Skeletal muscle cell (primary cell): ENCODE results near the gene CYP39A1.

Experiments used
- DNase-seq: peaks from one replicate; pipeline ENCODE4 v3.0.0-alpha.2; 2010; ENCODE audit warnings: low read depth
- H3K4me3 ChIP-seq: 2 replicates; pipeline ENCODE4 v1.5.1; 2011; ENCODE audit warnings: low read depth, mild to moderate bottlenecking, control low read depth, low read length, moderate library complexity

Gene CYP39A1

GRCh38 chr6:46652603-46653438, at the start of gene CYP39A1, which contains the start of gene SLC25A27:
CYP39A1 (minus strand) TSS chr6:46652818; CDS start chr6:46652582, 236 bp downstream.
SLC25A27 (plus strand) TSS chr6:46652975; CDS start chr6:46653193, 218 bp downstream.
- DNase-seq, result peak; percentile 25
- peak within 1 kb of the TSS; percentile 91 for H3K4me3 ChIP-seq

GRCh38 chr6:46699970-46700369, 47.4 kb upstream of the CYP39A1 start:
- DNase-seq, result no peak
- no peak overlapping the region for H3K4me3 ChIP-seq

- no peak for DNase-seq
Observed at GRCh38 chr6:46690911-46691451, 38.4 kb upstream of the CYP39A1 start.

GRCh38 chr6:46690141-46690755, 37.6 kb upstream of the CYP39A1 start:
- H3K4me3 ChIP-seq, result no peak overlapping the region
- no peak for DNase-seq

More at GRCh38 chr6:46690911-46691451, 38.4 kb upstream of the CYP39A1 start:
- H3K4me3 ChIP-seq, result no peak overlapping the region

DNA sequence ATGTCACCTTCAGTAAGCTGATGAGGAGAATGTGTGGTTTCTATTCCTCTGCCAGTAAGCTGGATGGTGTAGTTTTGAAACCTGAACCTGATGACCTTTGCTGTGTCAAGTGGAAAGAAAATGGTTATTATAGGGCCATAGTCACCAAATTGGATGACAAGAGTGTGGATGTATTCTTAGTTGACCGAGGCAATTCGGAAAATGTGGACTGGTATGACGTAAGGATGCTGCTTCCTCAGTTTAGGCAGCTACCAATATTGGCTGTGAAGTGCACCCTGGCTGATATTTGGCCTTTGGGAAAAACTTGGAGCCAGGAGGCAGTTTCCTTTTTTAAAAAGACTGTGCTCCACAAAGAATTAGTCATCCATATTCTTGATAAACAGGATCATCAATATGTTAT, 37.0 kb upstream of the CYP39A1 start:
- DNase-seq, result no peak
- no peak overlapping the region for H3K4me3 ChIP-seq

- H3K4me3 ChIP-seq, result no peak overlapping the region
- DNase-seq, result no peak
Observed at GRCh38 chr6:46688966-46689335, 36.3 kb upstream of the CYP39A1 start.

DNA sequence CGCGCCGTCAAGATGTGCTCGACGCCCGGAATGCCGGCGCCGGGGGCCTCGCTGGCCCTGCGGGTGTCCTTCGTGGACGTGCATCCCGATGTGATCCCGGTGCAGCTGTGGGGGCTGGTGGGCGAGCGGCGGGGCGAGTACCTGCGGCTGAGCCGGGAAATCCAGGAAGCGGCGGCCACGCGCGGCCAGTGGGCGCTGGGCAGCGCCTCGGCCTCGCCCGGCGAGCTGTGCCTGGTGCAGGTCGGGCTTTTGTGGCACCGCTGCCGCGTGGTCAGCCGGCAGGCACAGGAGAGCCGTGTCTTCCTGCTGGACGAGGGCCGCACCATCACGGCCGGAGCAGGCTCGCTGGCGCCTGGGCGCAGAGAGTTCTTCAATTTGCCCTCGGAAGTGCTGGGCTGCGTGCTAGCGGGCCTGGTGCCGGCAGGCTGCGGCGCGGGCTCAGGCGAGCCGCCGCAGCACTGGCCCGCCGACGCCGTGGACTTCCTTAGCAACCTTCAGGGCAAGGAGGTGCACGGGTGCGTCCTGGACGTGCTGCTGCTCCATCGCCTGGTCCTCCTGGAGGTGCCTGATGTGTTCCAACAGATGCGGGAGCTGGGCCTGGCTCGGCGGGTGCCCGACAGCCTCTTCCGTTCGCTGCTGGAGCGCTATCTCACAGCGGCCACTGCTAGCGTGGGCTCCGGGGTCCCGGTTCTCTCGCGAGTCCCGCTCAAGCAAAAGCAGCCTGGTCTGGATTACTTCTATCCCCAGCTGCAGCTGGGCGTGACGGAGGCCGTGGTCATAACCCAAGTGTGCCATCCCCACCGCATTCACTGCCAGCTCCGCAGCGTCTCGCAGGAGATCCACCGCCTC, 35.7 kb upstream of the CYP39A1 start:
- no peak overlapping the region for H3K4me3 ChIP-seq
- no peak for DNase-seq

- DNase-seq, result no peak
- no peak within 1 kb of the TSS for H3K4me3 ChIP-seq
Observed at GRCh38 chr6:46687619-46688097, 35.0 kb upstream of the CYP39A1 start, which contains the start of gene TDRD6. TDRD6 (plus strand) TSS chr6:46687885; CDS start chr6:46688129, 244 bp downstream.

GRCh38 chr6:46684771-46685170, 32.2 kb upstream of the CYP39A1 start:
- H3K4me3 ChIP-seq, result no peak overlapping the region
- DNase-seq, result no peak

- no peak for DNase-seq
- no peak overlapping the region for H3K4me3 ChIP-seq
Observed at GRCh38 chr6:46677314-46677654, 24.7 kb upstream of the CYP39A1 start.

DNA sequence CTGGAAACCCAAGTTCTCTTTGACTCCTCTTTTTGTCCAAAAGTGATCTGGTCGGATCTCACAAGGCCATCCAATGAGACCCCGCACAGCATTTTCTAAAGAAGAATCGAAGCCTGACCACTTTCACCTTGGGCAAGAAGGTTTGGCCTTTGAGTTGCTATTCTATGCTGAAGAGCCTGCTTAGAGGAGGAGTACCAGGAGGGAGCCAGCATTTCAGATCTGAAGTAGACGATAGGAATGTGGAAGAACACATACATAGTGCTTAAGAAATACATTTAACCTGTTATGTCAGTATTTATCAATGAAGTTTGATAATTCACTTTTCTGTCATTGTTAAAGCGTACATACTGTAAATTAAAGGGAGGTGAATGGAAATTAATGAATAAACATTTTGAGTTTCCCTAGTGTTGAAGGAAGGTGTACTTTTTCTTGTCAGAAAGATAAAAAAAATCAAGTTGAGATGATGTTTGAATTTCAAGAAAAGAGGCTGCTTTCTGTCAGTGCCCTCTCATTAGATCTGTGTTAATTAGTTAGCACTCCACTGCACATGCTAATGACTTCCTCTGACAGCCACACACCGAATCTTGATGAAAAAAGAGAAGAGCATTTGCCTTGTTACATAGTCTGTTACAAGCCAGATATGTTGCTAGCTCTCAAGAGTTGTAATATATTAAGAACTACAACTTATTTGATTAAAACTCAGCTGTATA, 24.1 kb upstream of the CYP39A1 start:
- DNase-seq, result no peak
- no peak overlapping the region for H3K4me3 ChIP-seq

- H3K4me3 ChIP-seq, result no peak overlapping the region
- no peak for DNase-seq
Observed at GRCh38 chr6:46674410-46674809, 21.8 kb upstream of the CYP39A1 start.

GRCh38 chr6:46667377-46667776, 14.8 kb upstream of the CYP39A1 start:
- no peak for DNase-seq
- no peak overlapping the region for H3K4me3 ChIP-seq

DNA sequence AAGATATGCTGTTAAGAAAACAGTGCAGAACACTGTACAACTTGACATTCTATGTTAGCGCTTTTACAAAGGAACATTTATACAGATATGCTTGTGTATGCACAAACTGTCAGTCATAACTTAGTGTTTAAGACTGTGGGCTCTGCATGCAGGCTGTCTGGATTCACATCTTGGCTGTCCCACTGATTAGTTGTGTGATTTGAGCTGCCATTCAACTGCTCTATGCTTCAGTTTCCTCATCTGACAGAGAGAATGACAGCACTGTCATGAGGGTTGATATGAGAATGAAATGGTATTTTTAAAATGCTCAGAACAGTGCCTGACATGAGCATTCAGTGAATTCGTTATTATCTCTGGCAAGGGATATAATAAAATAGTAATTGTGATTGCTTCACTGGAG, 8.9 kb upstream of the CYP39A1 start:
- DNase-seq, result no peak
- H3K4me3 ChIP-seq, result no peak overlapping the region

- no peak for DNase-seq
- H3K4me3 ChIP-seq, result no peak overlapping the region
Observed at GRCh38 chr6:46657642-46658041, 5.0 kb upstream of the CYP39A1 start.

GRCh38 chr6:46655803-46656202, 3.2 kb upstream of the CYP39A1 start:
- no peak for DNase-seq
- H3K4me3 ChIP-seq, result no peak overlapping the region

DNA sequence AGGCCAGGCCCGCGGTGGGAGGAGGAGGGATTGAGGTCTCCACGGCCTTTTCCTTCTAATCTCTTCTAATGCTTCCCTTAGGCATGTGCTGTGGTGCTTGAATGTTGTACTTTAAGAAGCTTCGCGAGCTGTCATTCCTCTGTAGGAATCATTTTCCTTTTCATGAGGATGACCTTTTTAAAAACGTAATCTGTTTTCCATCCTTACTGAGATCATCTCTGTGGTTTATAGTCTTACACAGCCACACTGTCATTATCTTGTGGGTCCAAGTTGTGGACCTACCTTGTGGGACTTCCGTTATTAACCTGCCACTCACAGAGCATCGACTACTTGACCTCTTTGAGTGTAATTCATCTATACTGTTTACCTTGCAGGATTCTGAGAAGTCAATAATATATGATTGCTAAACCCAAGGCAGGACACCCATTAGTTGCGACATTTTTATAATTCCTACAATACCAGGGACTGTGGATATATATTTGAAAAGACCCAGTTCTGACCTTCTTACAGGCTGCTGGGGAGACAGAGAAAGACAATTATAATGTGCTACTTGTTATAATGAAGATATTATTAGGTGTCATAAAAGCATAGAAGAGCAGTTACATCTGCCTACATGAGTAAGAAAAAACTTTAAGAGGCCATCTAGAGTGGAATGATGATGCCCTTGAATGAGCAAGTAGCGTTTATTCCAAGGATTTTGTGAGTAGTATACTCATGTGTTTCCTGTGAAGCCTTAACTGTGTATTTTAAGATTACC, 999 bp upstream of the CYP39A1 start:
- peak overlapping the region; percentile 91 for H3K4me3 ChIP-seq
- DNase-seq, result no peak

- no peak for DNase-seq
Observed at GRCh38 chr6:46652232-46652602, 401 bp downstream of the CYP39A1 start.

More at GRCh38 chr6:46652232-46652602, 401 bp downstream of the CYP39A1 start:
- peak overlapping the region; percentile 91 for H3K4me3 ChIP-seq
